SH-SY5Y (cell line): ENCODE measurements around the gene FBXO34.

Experiments used
- GATA2 ChIP-seq: IDR thresholded peaks from 2 replicates; pipeline ENCODE4 v1.6.1; 2011; ENCODE audit warnings: mild to moderate bottlenecking, low read depth, low read length
- GATA3 ChIP-seq: IDR thresholded peaks from 2 replicates; pipeline ENCODE4 v1.6.1; 2011; ENCODE audit warnings: low read depth, mild to moderate bottlenecking, low read length, moderate library complexity

DNA sequence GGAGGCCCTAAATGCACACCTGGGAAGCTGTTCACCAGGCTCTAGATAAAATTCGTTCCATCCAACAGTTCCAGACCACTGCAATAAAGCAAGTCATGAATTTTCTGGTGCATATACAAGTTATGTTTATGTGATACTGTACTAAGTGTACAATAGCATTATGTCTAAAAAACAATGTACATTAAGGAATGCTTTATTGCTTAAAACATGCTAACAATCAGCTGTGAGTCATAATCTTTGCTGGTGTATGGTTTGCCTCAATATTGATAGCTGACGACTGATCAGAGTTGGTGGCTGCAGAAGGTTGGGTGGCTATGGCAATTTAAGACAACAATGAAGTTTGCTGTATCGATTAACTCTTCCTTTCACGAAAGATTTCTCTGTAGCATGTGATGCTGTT lies 88.1 kb downstream of the FBXO34 start:
- TF ChIP-seq GATA2 (no peak), GATA3 (no peak)
